Calu3 (cell line): ENCODE results near the gene MECR. TPM values are rescaled to one million over a fixed set of nuclear protein-coding genes. Genes with fewer than 3 reads are reported as not detected.

Source experiments
- BruUV-seq: library from RNA; stranded (reverse); fragments of 400-500 nt; replicated peaks from 2 replicates; lab custom pipeline; 2021; lab: Mats Ljungman, UMichigan
- CTCF ChIA-PET: fragments of 300-600 bp; sonication (Branson Sonifier 250); formaldehyde crosslinking; loops from one replicate; lab custom pipeline; 2022; ENCODE audit warnings: antibody characterized with exemption; lab: Charles Lee
- DNase-seq: peaks from one replicate; pipeline ENCODE4 v3.0.0; 2022
- H3K27ac Mint-ChIP-seq: one replicate; pipeline ENCODE4 v1.8.0; 2022; ENCODE audit warnings: mixed read lengths; ENCODE audit not compliant: unreplicated experiment
- H3K27me3 Mint-ChIP-seq: one replicate; pipeline ENCODE4 v1.8.0; 2022; ENCODE audit warnings: mixed read lengths; ENCODE audit not compliant: unreplicated experiment
- H3K36me3 Mint-ChIP-seq: one replicate; pipeline ENCODE4 v1.8.0; 2022; ENCODE audit warnings: mild to moderate bottlenecking, moderate library complexity, mixed read lengths; ENCODE audit not compliant: insufficient read depth, unreplicated experiment
- H3K4me1 Mint-ChIP-seq: one replicate; pipeline ENCODE4 v1.8.0; 2022; ENCODE audit warnings: mild to moderate bottlenecking, low read depth, mixed read lengths; ENCODE audit not compliant: unreplicated experiment
- H3K4me3 Mint-ChIP-seq: one replicate; pipeline ENCODE4 v1.8.0; 2022; ENCODE audit warnings: mild to moderate bottlenecking, low read depth, moderate library complexity, mixed read lengths; ENCODE audit not compliant: unreplicated experiment
- H3K9me3 Mint-ChIP-seq: one replicate; pipeline ENCODE4 v1.8.0; 2022; ENCODE audit warnings: low read depth, mixed read lengths; ENCODE audit not compliant: unreplicated experiment
- intact Hi-C: fragments of 100-400 bp; cut with micrococcal nuclease; formaldehyde crosslinking; loops from one replicate; pipeline ENCODE4 v1.10.0; 2022; ENCODE audit not compliant: unreplicated experiment
- total RNA-seq: library from RNA; stranded (reverse); gene quantifications from 2 replicates; pipeline ENCODE4 v1.2.3, GENCODE V29; 2022
- TF ChIP-seq, protein P1 (sequence below): fragments of 200-600 bp; IDR thresholded peaks from one replicate; pipeline ENCODE4 v1.8.0; 2022; ENCODE audit warnings: antibody characterized with exemption; ENCODE audit not compliant: unreplicated experiment

The MECR gene
- total RNA-seq, 1 experiment from 2014 or later: 46.8 TPM

DNA sequence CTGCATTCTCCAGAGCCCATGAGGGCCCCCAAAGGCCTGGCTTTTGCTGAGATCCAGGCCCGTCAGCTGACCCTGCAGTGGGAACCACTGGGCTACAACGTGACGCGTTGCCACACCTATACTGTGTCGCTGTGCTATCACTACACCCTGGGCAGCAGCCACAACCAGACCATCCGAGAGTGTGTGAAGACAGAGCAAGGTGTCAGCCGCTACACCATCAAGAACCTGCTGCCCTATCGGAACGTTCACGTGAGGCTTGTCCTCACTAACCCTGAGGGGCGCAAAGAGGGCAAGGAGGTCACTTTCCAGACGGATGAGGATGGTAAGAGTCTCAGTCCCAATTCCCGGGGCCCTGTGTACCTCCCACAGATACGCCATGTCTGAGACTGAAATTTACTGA lies 44.7 kb upstream of the MECR start:
- TF ChIP-seq, protein P1, sequence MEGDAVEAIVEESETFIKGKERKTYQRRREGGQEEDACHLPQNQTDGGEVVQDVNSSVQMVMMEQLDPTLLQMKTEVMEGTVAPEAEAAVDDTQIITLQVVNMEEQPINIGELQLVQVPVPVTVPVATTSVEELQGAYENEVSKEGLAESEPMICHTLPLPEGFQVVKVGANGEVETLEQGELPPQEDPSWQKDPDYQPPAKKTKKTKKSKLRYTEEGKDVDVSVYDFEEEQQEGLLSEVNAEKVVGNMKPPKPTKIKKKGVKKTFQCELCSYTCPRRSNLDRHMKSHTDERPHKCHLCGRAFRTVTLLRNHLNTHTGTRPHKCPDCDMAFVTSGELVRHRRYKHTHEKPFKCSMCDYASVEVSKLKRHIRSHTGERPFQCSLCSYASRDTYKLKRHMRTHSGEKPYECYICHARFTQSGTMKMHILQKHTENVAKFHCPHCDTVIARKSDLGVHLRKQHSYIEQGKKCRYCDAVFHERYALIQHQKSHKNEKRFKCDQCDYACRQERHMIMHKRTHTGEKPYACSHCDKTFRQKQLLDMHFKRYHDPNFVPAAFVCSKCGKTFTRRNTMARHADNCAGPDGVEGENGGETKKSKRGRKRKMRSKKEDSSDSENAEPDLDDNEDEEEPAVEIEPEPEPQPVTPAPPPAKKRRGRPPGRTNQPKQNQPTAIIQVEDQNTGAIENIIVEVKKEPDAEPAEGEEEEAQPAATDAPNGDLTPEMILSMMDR: no peak
- Mint-ChIP-seq H3K9me3 (no peaks in the 10 kb centered on the region), H3K27me3 (no peaks in the 10 kb centered on the region), H3K4me1 (peaks cover 23% of the 10 kb centered on the region), H3K27ac (no peak overlapping the region), H3K4me3 (no peak overlapping the region), H3K36me3 (peaks cover 3% of the 10 kb centered on the region)
- DNase-seq: no peak
- intact Hi-C loops: no loop called here
- no TSS peak for BruUV-seq
- CTCF ChIA-PET: no interaction called here

DNA sequence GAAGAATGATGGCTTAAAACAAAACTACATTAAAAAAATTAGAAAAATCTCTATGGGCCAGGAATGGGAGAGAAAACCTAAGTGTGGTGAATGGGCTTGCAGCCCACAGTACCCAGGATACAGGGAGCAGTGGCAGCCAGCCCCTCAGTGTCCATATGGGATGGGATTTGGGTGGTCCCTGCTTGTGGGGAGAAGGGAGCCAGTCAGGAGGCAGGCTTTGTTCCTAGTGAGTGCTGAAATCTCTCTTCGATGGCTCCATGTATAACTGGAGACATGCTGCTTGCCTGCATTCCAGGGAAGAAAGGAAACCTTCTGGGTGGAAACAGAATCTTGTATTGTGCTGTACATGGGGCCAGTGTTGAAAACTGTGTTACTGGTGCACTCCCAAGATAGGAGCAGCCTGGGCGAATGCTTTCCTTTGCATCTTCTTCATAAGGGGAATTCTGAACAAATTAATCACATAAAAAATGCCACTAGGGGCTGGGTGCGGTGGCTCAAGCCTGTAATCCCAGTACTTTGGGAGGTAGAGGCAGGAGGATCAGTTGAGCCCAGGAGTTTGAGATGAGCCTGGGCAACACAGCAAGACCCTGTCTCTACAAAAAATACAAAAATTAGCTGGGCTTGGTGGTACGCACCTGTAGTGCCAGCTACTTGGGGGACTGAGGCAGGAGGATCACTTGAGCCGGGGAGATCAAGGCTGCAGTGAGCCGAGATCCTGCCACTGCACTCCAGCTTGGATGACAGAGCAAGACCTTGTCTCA lies 41.6 kb upstream of the MECR start:
- intact Hi-C loops: no loop called here
- H3K27me3 Mint-ChIP-seq: no peaks in the 10 kb centered on the region
- peak overlapping the region; percentile 25 for H3K27ac Mint-ChIP-seq
- CTCF ChIA-PET: no interaction called here
- no peaks in the 10 kb centered on the region for H3K9me3 Mint-ChIP-seq
- BruUV-seq: no TSS peak
- no peak for DNase-seq
- H3K36me3 Mint-ChIP-seq: no peaks in the 10 kb centered on the region
- TF ChIP-seq, protein P1: no peak
- peak overlapping the region; percentile 31 for H3K4me3 Mint-ChIP-seq
- H3K4me1 Mint-ChIP-seq: peaks cover 21% of the 10 kb centered on the region

DNA sequence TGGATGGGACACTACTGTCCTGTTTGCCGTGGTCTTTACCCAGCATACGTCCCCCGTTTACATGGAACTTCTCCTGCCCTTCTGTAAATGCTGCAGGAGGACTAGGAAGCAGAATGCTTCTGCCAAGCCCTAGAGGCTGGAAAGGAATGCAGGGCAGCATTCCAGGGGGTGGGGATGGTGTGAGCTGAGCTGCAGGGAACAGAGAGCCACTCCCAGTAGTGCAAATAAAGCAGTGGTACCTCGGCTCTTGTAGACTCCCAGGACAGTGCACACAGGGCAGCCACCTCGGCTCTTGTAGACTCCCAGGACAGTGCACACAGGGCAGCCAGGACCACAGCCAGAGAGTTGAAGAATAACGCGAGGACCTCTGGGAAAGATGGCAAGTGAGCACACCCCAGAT lies 41.0 kb upstream of the MECR start:
- Mint-ChIP-seq H3K4me1 (peaks cover 26% of the 10 kb centered on the region), H3K27ac (peak overlapping the region; percentile 25), H3K4me3 (peak overlapping the region; percentile 31), H3K27me3 (no peaks in the 10 kb centered on the region), H3K9me3 (no peaks in the 10 kb centered on the region), H3K36me3 (no peaks in the 10 kb centered on the region)
- intact Hi-C loops: no loop called here
- peak; percentile 85 for DNase-seq
- BruUV-seq: no TSS peak
- TF ChIP-seq, protein P1: no peak
- CTCF ChIA-PET: interaction anchor here (0.6 kb wide), 1 partner anchor 13 kb away, joined by 4 read pairs; no protein-coding TSS in a partner anchor

DNA sequence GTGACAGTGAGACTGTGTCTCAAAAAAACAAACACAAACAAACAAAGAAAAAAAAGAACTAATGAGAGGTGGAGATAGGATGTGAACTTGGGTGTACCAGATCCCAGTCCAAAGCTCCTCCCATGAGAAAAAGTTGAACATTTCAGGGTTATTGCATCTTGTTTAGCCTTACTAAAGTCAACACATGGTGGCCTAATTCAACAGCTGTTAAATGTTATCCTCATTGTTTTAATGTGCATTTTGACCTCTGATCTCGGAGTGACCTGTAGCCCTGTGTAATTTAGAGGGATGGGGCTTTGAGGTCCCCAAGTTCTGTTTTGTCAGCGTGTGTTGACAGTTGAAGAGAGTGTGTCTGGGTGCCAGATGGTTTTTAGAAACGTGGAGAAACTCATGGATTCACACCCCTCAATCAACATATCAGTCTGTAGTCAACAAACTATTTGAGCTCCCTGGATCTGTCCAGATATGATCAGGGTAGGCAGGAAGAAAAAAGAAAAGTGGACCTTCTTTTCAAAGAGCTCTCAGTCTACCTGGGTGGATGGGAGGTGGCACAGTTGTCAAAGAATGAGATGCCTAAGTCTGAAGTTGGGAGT lies 40.3 kb upstream of the MECR start:
- Mint-ChIP-seq H3K4me3 (no peak overlapping the region), H3K4me1 (peaks cover 26% of the 10 kb centered on the region), H3K27me3 (no peaks in the 10 kb centered on the region), H3K27ac (no peak overlapping the region), H3K36me3 (no peaks in the 10 kb centered on the region), H3K9me3 (no peaks in the 10 kb centered on the region)
- CTCF ChIA-PET: interaction anchor here (0.6 kb wide), 1 partner anchor 12 kb away, joined by 4 read pairs; no protein-coding TSS in a partner anchor
- no TSS peak for BruUV-seq
- DNase-seq: no peak
- intact Hi-C loops: no loop called here
- TF ChIP-seq, protein P1: no peak
